ENCODE measurements around the gene CTSD. TPM values are rescaled to one million over a fixed set of nuclear protein-coding genes. Genes with fewer than 3 reads are reported as not detected.
"Not testable (repeated sequence)": the region's sequence is repeated elsewhere in the genome, so short reads cannot be mapped to it uniquely, and the experiment has no call there.

CTSD gene
- total RNA-seq, result 100 to 1,000 TPM; 244 to 694 (median 667) TPM

DNA sequence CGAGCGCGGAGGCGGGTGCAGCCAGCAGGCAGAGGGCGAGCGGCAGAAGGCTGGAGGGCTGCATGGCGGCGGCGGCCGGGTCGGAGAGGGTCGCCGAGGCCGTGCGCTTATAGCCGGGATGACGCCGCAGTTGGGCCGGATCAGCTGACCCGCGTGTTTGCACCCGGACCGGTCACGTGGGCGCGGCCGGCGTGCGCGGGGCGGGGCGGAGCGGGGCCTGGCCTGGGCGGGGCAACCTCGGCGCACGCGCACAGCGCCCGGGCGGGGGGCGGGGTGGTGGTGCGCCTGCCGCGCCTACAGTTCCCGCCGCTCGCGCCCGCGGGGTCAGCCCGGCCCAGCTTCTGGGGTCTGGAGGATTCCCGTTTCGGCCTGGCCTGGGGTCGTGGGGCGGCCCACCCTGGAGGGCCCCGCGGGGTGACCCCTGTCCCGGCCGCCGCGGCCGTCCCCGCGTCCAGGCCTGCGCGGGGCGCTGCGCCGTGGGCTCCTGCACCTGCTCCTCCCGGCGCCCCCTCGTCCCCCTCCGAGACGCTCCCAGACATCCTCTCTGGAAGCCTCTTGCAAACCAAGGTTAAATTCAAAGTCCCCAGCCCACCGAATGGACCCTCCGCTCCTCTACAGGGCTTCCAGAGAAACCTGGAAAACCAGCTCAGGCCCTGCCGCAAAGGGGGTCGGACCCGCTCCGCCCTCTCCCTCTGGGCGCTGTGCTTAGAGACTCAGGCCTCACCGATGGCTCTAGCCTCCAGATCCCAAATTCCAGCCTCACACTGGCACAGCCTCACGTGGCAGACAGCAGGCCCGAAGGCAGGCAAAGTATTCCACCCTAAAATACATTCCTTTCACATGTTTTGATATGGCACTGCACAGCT lies at the start of gene CTSD:
TSS of gene CTSD (minus strand) at position 132 of the 866 bp plus-strand sequence. CDS start at position 64, 68 bp downstream.
- Histone ChIP-seq H3K9me3 (no peaks in the 10 kb centered on the region), H3K4me1 (peaks cover 3 to 22% of the 10 kb centered on the region in 2 donors), H3K36me3 (no peaks in the 10 kb centered on the region), H3K27ac (peak within 1 kb of the TSS; percentile 88 to 91), H3K4me3 (peak within 1 kb of the TSS; percentile 85 to 95 (median 85)), H3K27me3 (no peaks in the 10 kb centered on the region)
- DNase-seq (ENCODE audit: low spot score in 2 of 2), result peak; percentile 78 to 87
- intact Hi-C loops (cut with DNase I; ENCODE audit: low total_unique reads), result no loop called here
- TF ChIP-seq POLR2A (IDR thresholded peaks at IDR 0.05), result no peak
- TF ChIP-seq, protein P1, sequence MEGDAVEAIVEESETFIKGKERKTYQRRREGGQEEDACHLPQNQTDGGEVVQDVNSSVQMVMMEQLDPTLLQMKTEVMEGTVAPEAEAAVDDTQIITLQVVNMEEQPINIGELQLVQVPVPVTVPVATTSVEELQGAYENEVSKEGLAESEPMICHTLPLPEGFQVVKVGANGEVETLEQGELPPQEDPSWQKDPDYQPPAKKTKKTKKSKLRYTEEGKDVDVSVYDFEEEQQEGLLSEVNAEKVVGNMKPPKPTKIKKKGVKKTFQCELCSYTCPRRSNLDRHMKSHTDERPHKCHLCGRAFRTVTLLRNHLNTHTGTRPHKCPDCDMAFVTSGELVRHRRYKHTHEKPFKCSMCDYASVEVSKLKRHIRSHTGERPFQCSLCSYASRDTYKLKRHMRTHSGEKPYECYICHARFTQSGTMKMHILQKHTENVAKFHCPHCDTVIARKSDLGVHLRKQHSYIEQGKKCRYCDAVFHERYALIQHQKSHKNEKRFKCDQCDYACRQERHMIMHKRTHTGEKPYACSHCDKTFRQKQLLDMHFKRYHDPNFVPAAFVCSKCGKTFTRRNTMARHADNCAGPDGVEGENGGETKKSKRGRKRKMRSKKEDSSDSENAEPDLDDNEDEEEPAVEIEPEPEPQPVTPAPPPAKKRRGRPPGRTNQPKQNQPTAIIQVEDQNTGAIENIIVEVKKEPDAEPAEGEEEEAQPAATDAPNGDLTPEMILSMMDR (IDR thresholded peaks at IDR 0.05), result peak in 1 of 3 donors; percentile 9
- peak in 2 of 3 donors; percentile 65 to 67 for TF ChIP-seq POLR2AphosphoS5 (IDR thresholded peaks at IDR 0.05)

DNA sequence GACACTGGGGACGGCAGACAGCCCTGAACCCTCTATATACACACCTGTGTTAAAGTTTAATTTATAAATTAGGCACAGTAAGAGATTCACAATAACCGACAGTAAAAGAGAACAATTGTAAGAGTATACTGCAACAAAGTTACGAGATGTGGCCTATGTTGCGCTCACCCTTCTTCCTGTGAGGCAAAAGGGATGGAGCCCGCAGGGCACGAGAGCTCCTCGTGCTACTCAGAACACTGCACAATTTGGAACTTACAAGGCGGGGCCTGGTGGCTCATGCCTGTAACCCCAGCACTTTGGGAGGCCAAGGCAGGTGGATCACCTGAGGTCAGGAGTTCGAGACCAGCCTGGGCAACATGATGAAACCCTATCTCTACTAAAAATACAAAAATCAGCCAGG lies 49.6 kb upstream of the CTSD start:
- DNase-seq (ENCODE audit: low spot score in 2 of 2); H3K27me3 ChIP-seq; H3K4me3 ChIP-seq; H3K36me3 ChIP-seq; H3K9me3 ChIP-seq; H3K4me1 ChIP-seq; intact Hi-C loops (cut with DNase I; ENCODE audit: low total_unique reads); H3K27ac ChIP-seq: not testable (repeated sequence)

DNA sequence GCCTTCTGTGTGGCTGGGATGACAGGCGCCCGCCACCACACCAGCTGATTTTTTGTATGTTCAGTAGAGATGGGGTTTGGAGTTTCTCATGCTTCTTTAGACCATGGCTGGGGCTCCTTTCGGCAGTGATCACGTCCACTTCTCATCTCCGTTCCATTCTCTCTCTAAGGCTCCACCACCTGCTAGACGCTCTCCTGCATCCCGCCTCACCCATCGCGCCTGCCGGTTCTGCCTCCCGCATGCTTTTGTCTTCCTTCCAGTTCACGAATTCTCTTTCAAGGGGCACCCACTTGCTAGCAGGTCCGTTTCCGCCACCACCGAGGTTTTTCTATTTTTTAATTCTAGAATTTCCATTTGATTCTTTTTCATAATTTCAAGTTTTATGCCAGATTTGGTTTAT lies 49.1 kb upstream of the CTSD start:
- Histone ChIP-seq H3K9me3 (peaks cover 0 to 4% of the 10 kb centered on the region in 2 donors), H3K27me3 (no peaks in the 10 kb centered on the region), H3K4me3 (no peak overlapping the region), H3K36me3 (no peaks in the 10 kb centered on the region), H3K4me1 (no peaks in the 10 kb centered on the region), H3K27ac (no peak overlapping the region)
- no peak for DNase-seq (ENCODE audit: low spot score in 2 of 2)
- intact Hi-C loops (cut with DNase I; ENCODE audit: low total_unique reads), result no loop called here
- TF ChIP-seq POLR2AphosphoS5 (IDR thresholded peaks at IDR 0.05), result no peak
- TF ChIP-seq, protein P1 (IDR thresholded peaks at IDR 0.05), result no peak
- TF ChIP-seq POLR2A (IDR thresholded peaks at IDR 0.05), result no peak

DNA sequence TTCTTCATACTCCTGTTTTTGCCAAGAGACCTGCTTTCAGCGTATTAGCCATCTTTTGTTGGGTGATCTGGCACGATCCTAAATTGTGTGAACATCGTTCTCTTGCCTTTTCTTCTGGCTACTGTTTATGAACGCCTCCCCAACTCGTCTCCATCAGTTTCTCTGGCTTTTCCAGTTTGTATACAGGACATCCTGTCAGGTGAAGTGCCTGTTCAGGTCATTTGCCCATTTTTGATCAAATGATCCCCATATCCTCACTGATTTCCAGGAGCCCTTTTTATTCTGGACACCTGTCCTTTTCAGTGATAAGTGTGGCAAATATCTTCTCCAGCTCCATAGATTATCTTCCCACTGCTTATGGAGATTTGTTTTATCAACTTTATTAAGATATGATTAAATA lies 48.5 kb upstream of the CTSD start:
- intact Hi-C loops (cut with DNase I; ENCODE audit: low total_unique reads), result no loop called here
- no peak overlapping the region for H3K27ac ChIP-seq
- no peak overlapping the region for H3K4me3 ChIP-seq
- no peaks in the 10 kb centered on the region for H3K9me3 ChIP-seq
- H3K36me3 ChIP-seq, result no peaks in the 10 kb centered on the region
- H3K4me1 ChIP-seq, result no peaks in the 10 kb centered on the region
- no peaks in the 10 kb centered on the region for H3K27me3 ChIP-seq
- no peak for DNase-seq (ENCODE audit: low spot score in 2 of 2)
- no peak for TF ChIP-seq POLR2AphosphoS5 (IDR thresholded peaks at IDR 0.05)
- no peak for TF ChIP-seq POLR2A (IDR thresholded peaks at IDR 0.05)
- TF ChIP-seq, protein P1 (IDR thresholded peaks at IDR 0.05), result no peak

DNA sequence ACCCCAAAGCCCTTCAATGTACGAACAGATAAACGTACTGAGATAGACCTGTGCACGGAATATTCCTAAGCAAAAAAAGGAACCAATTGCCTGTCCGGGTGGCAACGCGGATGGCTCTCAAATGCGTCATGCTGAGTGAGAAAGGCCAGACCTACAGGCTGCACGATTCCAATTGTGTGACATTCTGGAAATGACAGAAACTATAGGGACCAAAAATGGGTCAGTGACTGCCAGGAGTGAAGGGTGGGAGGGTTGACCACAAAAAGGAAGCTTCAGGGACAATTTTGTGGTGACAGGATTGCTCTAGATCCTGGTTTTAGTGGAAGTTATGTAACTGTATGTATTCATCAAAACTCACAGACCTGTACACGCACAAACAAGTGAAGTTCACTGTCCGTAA lies 47.0 kb upstream of the CTSD start:
- no peak for TF ChIP-seq POLR2AphosphoS5 (IDR thresholded peaks at IDR 0.05)
- TF ChIP-seq, protein P1 (IDR thresholded peaks at IDR 0.05), result no peak
- TF ChIP-seq POLR2A (IDR thresholded peaks at IDR 0.05), result no peak
- Histone ChIP-seq H3K4me1 (no peaks in the 10 kb centered on the region), H3K27ac (no peak overlapping the region), H3K27me3 (no peaks in the 10 kb centered on the region), H3K36me3 (no peaks in the 10 kb centered on the region), H3K4me3 (no peak overlapping the region), H3K9me3 (no peaks in the 10 kb centered on the region)
- intact Hi-C loops (cut with DNase I; ENCODE audit: low total_unique reads), result no loop called here
- DNase-seq (ENCODE audit: low spot score in 2 of 2), result no peak

Measured in breast epithelium (tissue), 4 donors.